Peyer's patch (tissue), 4 donors: ENCODE results near the gene WTIP. TPM values are rescaled to one million over a fixed set of nuclear protein-coding genes. Genes with fewer than 3 reads are reported as not detected.
"Not testable (repeated sequence)": the region's sequence is repeated elsewhere in the genome, so short reads cannot be mapped to it uniquely, and the experiment has no call there.

Source experiments
- DNase-seq, 3 donors: peaks; one replicate each; pipeline ENCODE4 v3.0.0-alpha.2; 2017 to 2019
- H3K27ac ChIP-seq, 4 donors: fragments of 200-600 bp; sonication (generic); one replicate each; pipeline ENCODE4 v1.5.1; 2016 to 2019
- H3K27me3 ChIP-seq, 2 donors: fragments of 200-600 bp; sonication (generic); one replicate each; pipeline ENCODE4 v1.5.1; 2019
- H3K36me3 ChIP-seq, 3 donors: fragments of 200-600 bp; sonication (generic); one replicate each; pipeline ENCODE4 v1.5.1; 2016 to 2019
- H3K4me1 ChIP-seq, 4 donors: fragments of 200-600 bp; sonication (generic); one replicate each; pipeline ENCODE4 v1.5.1; 2016 to 2019
- H3K4me3 ChIP-seq, 4 donors: fragments of 200-600 bp; sonication (generic); 1 replicate in 3 of 4; 2 replicates in 1 of 4; pipeline ENCODE4 v1.5.1; 2016 to 2019; ENCODE audit warnings: mild to moderate bottlenecking in 1 of 4
- H3K9me3 ChIP-seq, 4 donors: fragments of 200-600 bp; sonication (generic); one replicate each; pipeline ENCODE4 v1.5.1; 2016 to 2019; ENCODE audit warnings: mild to moderate bottlenecking in 1 of 4
- POLR2A ChIP-seq, 2 donors: fragments of 450-650 bp; IDR thresholded peaks; one replicate each; pipeline ENCODE4 v1.5.1; 2017; ENCODE audit warnings: antibody characterized with exemption in 2 of 2, mild to moderate bottlenecking in 2 of 2, moderate library complexity in 2 of 2
- total RNA-seq, 4 donors: library from RNA; depleted of rRNA; stranded (reverse); fragments of >200 nt; gene quantifications; one replicate each; pipeline ENCODE4 v1.1.0, GENCODE V29; 2016
- TF ChIP-seq, protein P1 (sequence below), 6 experiments: fragments of 450-650 bp in 4 of 6; fragments of 200-600 bp in 2 of 6; sonication (generic) in 1 of 6; IDR thresholded peaks; one replicate each; pipeline ENCODE4 v1.5.1; 2017 to 2019; ENCODE audit warnings: antibody characterized with exemption in 6 of 6, mild to moderate bottlenecking in 3 of 6, moderate library complexity in 1 of 6

Gene WTIP
- total RNA-seq, 4 donors from 2014 or later = 1.2 to 18.2 (median 4.7) TPM

DNA sequence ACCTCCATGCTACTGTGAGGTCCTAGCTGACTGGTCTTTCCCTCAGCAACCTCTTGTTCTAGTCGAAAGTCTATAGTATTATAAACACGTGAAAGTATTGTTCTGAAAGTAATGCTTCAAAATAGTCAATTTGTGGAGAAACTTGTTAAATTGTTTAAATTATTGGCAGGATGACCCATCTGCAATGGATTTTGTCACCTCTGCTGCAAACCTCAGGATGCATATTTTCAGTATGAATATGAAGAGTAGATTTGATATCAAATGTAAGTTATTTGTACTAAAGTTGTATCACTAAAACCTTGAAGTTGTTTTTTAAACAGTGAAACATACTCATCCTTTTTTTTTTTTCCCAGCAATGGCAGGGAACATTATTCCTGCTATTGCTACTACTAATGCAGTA is 27.5 kb upstream of the WTIP start:
- no peak for DNase-seq

DNA sequence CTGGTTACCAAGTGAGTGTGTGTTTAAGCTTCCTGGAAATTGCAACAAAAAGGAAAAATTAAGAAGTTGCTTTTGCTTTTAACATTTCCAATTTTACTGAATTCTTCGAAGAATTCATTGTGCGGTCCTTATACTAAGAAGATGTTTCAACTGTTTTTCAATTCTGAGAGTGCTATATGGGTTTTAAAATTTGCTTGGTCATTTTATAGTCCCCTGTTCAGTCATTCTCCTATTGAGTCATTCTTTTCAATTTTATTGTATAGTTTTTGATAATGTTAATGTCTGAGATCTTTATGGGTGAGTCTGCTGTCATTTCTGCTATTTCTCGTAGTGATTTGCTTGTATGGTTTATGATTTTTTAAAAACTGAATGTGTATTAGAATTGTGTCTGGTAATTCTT is 26.9 kb upstream of the WTIP start:
- Histone ChIP-seq H3K4me3 (no peak overlapping the region), H3K27ac (no peak overlapping the region), H3K9me3 (no peaks in the 10 kb centered on the region), H3K36me3 (peaks cover 0 to 83% (median 0%) of the 10 kb centered on the region in 3 donors), H3K27me3 (no peaks in the 10 kb centered on the region), H3K4me1 (no peaks in the 10 kb centered on the region)
- DNase-seq = no peak
- no peak for TF ChIP-seq POLR2A (IDR thresholded peaks at IDR 0.05)
- TF ChIP-seq, protein P1, sequence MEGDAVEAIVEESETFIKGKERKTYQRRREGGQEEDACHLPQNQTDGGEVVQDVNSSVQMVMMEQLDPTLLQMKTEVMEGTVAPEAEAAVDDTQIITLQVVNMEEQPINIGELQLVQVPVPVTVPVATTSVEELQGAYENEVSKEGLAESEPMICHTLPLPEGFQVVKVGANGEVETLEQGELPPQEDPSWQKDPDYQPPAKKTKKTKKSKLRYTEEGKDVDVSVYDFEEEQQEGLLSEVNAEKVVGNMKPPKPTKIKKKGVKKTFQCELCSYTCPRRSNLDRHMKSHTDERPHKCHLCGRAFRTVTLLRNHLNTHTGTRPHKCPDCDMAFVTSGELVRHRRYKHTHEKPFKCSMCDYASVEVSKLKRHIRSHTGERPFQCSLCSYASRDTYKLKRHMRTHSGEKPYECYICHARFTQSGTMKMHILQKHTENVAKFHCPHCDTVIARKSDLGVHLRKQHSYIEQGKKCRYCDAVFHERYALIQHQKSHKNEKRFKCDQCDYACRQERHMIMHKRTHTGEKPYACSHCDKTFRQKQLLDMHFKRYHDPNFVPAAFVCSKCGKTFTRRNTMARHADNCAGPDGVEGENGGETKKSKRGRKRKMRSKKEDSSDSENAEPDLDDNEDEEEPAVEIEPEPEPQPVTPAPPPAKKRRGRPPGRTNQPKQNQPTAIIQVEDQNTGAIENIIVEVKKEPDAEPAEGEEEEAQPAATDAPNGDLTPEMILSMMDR (IDR thresholded peaks at IDR 0.05) = no peak

More for the DNA sequence above, 27.5 kb upstream of the WTIP start:
- no peak for TF ChIP-seq POLR2A (IDR thresholded peaks at IDR 0.05)
- TF ChIP-seq, protein P1 (IDR thresholded peaks at IDR 0.05) = no peak
- peaks cover 0 to 83% (median 0%) of the 10 kb centered on the region in 3 donors for H3K36me3 ChIP-seq
- H3K4me1 ChIP-seq = no peaks in the 10 kb centered on the region
- no peak overlapping the region for H3K4me3 ChIP-seq
- H3K27me3 ChIP-seq = no peaks in the 10 kb centered on the region
- H3K27ac ChIP-seq = no peak overlapping the region
- no peaks in the 10 kb centered on the region for H3K9me3 ChIP-seq

DNA sequence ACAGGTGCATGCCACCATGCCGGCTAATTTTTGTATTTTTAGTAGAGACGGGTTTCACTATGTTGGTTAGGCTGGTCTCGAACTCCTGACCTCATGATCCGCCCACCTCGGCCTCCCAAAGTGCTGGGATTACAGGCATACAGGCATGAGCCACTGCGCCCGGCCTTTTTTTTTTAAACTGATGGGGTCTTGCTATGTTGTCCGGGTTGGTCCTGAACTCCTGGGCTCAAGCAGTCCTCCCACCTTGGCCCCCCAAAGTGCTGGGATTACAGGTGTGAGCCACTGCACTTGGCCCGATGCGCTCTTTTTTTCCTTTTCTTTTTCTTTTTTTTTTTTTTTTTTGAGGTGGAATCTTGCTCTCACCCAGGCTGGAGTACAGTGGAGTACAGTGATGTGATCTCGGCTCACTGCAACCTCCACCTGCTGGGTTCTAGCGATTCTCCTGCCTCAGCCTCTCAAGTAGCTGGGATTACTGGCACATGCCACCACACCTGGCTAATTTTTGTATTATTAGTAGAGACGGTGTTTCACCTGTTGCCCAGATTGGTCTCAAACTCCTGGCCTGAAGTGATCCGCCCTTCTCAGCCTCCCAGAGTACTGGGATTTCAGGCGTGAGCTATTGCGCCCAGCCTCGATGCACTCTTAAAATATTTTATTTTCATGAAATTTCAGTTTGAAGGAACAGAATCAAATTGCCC is 25.6 kb upstream of the WTIP start:
- H3K4me1 ChIP-seq, H3K27me3 ChIP-seq, H3K27ac ChIP-seq, H3K9me3 ChIP-seq, DNase-seq, H3K4me3 ChIP-seq: not testable (repeated sequence)
- peaks cover 0 to 84% (median 0%) of the 10 kb centered on the region in 3 donors for H3K36me3 ChIP-seq

DNA sequence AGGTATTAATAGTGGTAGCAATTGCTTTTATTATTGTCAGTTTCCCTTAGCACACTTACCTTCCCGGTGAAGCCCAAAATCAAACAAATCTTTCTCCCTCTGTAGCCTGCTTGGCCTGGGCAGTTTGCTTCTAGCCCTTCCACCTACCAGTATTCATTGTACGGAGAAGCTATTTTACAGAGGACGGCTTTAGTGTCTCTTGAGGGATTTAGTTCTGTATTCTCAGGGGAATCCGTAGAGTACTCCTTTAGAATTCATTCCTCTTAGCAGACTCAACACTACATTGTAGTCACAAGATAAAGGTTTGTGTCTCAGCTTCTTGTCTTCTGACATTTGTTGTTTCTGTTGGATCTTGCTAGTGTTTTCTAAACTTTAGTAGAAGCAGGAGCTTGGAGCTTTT is 24.1 kb upstream of the WTIP start:
- Histone ChIP-seq H3K27ac (no peak overlapping the region), H3K36me3 (peaks cover 0 to 87% (median 0%) of the 10 kb centered on the region in 3 donors), H3K4me3 (no peak overlapping the region), H3K4me1 (no peaks in the 10 kb centered on the region), H3K9me3 (no peaks in the 10 kb centered on the region), H3K27me3 (no peaks in the 10 kb centered on the region)
- DNase-seq = no peak
- no peak for TF ChIP-seq POLR2A (IDR thresholded peaks at IDR 0.05)
- TF ChIP-seq, protein P1 (IDR thresholded peaks at IDR 0.05) = no peak

DNA sequence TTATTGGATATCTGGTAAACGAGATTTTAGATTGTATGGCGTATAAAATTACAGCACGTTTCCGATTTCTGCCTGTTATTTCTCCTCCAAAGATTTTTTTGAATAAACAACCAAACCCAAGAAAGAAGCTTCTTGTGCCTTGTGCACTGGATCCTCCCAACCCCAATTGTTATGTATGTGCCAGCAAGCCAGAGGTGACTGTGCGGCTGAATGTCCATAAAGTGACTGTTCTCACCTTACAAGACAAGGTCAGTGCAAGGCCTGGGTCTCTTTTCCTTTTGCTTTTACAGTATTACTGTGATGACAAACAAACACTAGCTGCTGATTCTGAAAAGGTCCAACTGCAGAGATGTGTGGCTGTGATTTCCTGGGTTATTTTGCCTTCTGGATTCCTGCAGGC is 22.9 kb upstream of the WTIP start:
- no peak for TF ChIP-seq POLR2A (IDR thresholded peaks at IDR 0.05)
- TF ChIP-seq, protein P1 (IDR thresholded peaks at IDR 0.05) = no peak
- H3K9me3 ChIP-seq = no peaks in the 10 kb centered on the region
- no peaks in the 10 kb centered on the region for H3K4me1 ChIP-seq
- H3K27ac ChIP-seq = no peak overlapping the region
- no peaks in the 10 kb centered on the region for H3K27me3 ChIP-seq
- DNase-seq = no peak
- H3K4me3 ChIP-seq = no peak overlapping the region
- H3K36me3 ChIP-seq = peaks cover 0 to 85% (median 0%) of the 10 kb centered on the region in 3 donors

DNA sequence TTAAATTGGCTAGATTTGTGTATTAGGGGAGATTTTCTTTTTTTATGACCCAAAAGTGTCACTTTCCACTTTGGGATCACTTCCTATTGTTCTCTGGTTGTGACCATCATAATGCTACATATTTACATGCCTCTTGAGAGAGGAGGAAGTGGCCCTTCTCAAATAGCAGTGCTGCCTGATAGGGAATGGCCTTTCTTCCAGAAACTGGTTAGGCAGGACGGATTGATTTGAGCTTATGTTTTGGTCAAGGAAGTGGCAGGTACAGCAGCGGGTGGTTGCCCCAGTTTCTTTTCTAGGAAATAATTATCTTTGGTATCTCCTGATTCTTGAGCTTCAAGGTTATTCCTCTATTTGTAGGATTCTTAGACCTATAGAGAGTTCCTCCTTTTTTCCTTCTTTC is 21.9 kb upstream of the WTIP start:
- H3K4me3 ChIP-seq = no peak overlapping the region
- no peaks in the 10 kb centered on the region for H3K9me3 ChIP-seq
- no peak overlapping the region for H3K27ac ChIP-seq
- H3K36me3 ChIP-seq = peaks cover 0 to 85% (median 0%) of the 10 kb centered on the region in 3 donors
- TF ChIP-seq POLR2A (IDR thresholded peaks at IDR 0.05) = no peak
- TF ChIP-seq, protein P1 (IDR thresholded peaks at IDR 0.05) = no peak
- H3K27me3 ChIP-seq = no peaks in the 10 kb centered on the region
- no peak for DNase-seq
- H3K4me1 ChIP-seq = no peaks in the 10 kb centered on the region
